Iris pigment epithelial cell (primary cell): ENCODE measurements around the gene BOK.

Experiments used
- DNase-seq: peaks from one replicate; pipeline ENCODE4 v3.0.0-alpha.2; 2011; ENCODE audit warnings: low read depth

BOK gene

DNA sequence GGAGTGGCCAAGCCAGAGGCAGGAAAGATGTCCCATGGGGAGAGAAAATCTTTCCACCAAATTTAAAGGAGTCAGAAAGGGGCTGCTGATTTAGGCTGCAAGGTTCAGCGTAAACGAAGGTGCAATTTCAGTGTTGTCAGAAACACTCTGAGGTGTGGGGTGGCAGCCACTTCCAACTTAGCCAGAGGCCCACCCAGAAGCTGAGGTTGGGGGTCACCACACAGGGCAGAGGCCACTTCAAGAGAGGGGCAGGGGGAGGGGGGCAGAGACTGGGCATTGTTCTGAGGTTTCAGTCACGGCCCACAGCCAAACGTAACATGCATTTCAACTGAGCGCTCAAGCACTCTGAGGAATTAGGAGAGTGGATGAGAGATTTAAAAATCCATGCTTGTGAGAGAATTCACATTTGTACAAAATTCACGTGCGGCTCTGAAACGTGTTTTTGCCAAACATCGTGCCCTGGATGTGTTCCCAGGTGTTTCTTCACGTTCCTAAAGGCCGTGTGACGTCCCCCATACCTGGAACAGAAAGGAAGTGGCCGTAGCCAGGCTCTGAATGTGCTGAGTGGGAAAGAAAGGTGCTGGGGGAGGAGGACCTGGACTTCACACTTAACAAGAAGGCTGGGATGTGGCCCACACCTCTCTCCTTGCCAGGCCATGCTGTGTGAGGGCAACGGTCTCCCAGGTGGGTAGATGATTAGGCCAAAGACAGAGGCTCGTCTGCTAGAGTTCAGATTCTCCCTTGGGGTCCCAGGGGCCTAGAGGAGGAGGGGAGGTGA lies 19.5 kb upstream of the BOK start:
- DNase-seq: no peak

DNA sequence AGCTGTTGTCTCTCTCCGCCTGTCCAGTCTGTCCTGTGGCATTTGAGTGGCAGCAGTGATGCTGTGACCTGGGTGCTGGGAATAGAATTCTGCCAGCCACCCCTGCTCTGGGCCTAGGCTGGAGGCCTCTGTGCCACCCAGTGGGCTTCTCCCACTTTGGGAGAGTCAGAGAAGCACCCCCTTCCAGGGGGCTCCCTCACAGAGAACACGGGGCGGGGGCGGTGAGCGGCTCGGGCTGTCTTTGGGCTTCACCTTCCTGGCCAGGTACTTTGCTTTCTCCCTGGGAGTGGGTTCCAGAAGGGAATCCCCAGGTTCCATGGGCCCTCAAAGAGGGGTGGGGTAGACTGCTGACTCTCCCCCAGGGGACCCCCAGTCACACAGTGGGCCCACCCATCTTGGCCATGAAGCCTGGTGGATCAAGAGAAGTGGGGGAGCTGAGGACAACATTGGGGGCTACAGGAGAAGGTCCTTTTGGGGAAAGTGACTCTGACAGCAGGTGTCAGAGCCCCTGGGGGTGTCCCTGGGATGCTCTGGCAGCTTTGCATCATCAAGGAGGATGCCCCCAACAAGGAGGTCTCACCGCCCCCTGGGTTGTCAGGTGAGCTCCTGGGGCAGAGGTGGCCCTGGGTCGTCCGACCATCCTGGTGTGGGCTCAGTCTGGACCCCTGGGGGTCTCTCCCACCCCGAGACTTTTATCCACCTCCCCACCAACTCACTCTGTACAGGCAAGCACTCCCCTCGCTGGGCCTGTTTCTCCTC lies 18.8 kb upstream of the BOK start:
- DNase-seq: no peak

DNA sequence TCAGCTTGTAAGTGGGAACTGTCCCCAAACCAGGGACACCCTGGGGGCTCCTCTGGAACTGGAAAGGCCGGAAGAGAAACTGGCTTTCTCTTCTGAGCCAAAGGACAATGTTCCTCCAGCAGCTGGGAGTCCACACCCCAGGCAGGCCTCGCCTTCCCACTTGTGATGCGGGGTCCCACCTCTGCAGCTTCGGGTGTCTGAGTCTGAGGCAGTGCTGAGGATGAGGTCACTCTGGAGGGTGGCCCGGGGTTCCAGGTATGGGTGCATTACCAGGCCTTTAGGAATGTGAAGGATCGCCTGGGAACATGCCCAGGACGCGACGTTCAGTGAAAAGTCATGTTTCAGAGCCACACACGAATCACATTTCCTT lies 18.2 kb upstream of the BOK start:
- DNase-seq: no peak

DNA sequence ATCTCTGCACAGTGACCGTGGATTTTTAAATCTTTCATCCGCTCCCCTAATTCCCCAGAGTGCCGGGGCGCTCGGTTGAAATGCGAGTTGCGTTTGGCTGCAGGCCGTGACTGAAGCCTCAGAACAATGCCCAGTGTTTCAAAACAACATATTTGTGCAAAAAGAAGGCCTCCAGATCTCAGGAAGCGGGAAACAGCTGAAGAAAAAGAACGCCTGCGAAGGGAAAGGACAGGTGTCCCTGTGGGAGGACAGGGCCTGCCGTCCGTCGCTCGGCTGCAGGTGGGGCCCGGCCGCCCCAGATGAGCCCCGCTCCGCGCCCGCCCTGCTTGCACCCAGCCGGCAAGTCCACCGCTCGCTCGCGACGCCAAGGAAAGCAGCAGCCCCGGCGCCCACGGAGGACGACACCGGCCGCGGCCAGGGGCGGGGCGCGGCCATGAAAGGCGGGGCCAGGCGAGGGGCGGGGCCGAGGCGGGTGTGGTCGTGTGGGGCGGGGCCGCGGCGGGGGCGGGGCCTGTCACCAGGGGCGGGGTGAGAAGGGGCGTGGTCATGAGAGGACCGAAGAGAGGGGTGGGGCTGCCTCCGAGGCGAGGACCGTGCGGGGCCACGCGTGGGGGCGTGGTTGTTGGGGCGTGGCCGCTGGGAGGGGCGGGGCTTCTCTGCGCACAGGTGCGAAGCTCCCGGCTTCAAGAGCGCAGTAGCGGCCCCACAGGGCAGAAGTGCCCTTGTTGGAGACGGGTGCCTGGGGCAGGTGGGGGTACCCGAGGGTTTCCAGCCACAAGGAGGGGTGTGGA lies 17.6 kb upstream of the BOK start:
- peak; percentile 64 for DNase-seq

DNA sequence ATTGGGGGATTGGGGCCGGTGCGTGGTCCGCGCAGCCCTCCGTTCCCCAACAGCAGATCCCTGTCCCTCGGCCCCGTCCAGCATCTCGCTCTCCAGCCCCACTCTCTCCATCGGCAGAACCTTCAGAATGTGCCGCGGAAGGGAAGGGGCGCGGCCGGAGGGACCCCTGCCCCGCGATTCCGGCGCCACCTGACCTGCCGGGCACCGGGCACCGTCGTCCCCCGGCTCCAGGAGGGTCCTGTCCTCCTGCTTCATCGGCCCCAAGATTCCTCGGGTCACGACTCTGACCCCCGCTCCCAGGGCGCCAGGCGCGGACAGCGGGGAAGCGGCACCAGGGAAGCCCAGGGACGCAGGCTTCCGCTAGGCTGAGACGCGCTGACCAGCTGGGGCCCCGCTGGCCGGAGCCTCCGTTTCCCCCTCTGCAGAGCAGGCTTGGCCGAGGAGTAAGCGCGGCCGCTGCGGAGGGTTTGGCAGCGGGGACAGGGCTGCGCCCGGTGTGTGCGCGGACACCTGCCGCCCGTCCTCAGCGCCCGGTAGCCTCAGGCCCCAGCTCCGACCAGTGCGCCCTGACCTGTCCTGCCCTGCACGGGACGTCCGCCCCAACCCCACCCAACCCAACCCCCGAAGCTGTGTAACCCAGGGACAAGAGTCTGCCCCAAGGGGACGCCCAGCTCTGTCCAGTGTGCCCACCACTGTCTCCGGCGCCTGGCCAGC lies 16.8 kb upstream of the BOK start:
- DNase-seq: no peak

DNA sequence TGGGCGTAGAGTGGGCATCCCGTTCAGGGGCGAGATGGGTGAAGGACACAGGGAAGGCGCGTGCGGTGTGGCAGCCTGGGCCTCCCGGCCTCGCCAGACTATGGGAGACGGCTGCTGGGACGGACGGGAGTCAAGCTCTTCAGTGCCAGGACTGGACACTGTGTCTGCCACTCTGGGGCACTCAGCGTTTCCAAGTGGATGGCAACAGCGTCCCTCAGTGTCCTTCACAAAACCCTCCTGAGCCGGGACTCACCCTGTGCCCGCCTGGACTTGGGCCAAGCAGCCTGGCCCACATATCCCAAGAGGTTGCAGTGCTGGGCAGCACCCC lies 16.3 kb upstream of the BOK start:
- no peak for DNase-seq

DNA sequence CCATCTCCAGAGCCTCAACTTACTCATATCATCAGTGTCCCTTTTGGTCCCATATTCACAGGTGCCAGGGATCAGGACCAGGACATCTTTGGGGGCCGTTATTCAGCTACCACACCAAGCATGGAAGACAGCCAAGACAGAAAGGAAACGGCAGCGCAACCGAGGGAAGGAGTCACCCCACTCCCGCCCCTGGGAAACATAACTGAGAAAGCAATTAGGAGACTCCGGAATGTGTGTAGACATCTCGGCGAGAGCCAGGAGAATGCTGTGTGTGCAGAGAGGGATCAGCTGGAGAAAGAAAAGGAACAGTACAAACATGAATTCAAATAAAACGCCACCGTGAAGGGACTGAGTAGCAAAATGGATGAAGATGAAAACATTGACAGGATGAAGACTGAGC lies 13.4 kb upstream of the BOK start:
- DNase-seq: peak; percentile 76

DNA sequence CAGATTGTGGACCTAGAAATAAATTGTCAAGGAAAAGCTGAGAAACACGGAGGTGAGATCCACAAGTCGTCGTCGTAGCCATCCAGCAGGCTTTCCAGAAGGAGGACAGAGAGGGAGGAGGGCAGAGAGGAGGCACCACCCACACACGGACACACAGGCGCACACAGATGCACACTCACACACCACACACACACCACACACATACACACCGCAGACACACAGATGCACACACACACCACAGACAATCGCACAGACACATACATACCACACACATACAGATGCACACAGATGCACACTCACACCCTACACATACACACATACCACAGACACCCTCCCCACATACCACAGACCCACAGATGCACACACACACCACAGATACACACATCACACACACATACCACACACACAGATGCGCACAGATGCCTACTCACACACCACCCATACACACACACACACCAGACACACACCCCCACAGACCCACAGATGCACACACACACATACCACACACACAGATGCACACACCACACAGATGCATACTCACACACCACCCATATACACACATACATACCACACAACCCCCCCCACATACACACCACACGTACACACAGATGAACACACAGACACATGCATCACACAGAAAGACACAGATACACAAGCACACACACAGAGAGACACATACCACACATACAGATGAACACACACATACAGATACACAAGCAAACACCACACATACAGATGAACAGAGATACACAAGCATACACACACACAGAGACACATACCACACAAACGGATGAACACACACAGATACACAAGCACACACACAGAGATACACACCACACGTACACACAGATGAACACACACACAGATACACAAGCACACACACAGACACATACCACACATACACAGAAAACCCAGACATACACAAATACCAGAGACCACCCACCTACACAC lies 12.7 kb upstream of the BOK start:
- DNase-seq: no peak

DNA sequence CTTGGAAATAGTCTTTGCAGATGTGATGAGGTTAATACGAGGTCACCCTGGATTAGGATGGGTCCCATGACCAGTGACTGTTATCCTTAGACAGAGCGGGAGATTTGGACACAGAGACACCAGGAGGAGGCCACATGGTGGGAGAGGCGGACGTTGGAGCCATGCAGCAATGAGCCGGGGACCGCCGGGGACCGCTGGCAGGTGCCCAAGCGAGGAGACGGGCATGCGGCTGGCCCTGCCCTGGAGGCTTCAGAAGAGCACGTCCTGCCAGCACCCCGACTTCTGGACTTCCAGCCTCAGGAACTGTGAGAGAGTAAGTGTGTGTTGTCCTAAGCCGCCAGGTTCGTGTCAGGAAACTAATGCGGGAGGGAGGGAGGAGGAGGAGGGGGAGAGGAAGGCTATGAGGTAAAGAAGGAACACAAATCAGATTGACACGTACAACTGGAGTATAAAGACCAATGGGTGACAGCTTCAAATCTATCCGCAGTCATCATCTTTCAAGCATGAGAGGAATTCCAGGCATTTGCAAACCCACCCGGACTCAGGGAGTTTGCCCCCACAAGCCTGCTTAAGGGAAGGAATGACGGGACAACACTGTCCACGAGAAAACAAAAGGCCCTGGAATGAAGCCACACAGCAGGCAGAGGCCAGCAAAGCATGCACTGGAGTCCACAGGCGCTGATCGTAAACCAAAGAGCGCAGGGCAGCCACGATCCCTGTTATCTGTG lies 11.6 kb upstream of the BOK start:
- DNase-seq: peak; percentile 92

DNA sequence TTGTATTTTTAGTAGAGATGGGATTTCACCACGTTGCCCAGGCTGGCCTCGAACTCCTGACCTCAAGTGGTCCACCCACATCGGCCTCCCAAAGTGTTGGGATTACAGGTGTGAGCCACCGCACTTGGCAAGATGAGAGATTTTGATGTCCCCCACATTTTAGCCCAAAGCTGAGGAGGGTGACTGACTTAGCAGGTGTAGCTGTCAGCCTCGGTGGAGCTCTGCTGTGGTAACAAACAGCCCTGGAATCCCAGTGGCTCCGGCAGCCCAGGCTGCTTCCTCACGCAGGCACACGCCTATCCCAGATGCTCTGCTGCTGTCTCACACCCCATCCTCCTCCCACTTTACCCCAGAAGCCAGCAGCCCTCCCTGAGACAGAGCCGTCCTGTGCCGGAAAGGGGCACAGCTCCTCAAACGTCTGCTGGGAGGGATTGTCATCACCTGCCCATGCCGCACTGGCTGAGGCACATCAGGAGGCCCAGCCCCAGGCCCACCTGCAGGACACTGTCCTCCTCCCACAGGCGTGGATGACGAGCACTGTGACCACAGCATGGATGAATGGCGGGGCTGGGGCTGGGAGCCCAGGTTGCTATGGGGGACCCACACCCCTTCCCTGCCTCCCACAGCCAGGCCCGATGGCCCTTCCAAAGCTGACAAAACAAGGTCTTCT lies 10.6 kb upstream of the BOK start:
- no peak for DNase-seq

DNA sequence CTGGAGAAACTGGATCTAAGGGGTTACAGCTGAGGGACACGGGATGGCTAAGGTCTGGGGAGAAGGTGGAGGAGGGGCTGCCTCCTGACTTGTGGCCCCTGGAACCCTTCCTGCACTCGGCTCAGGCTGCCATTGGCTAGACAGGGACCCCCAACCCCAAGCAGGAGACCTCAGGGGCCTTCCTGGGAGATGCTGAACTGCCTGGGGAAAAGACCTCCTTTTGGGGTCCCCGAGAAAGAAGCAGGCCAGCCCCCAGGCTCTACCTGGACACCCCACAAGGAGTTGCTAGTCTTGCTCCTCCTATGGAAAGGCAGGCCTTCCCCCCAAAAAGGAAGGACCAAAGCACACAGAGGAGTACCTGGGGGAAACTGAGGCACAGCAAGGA lies 10.1 kb upstream of the BOK start:
- no peak for DNase-seq

DNA sequence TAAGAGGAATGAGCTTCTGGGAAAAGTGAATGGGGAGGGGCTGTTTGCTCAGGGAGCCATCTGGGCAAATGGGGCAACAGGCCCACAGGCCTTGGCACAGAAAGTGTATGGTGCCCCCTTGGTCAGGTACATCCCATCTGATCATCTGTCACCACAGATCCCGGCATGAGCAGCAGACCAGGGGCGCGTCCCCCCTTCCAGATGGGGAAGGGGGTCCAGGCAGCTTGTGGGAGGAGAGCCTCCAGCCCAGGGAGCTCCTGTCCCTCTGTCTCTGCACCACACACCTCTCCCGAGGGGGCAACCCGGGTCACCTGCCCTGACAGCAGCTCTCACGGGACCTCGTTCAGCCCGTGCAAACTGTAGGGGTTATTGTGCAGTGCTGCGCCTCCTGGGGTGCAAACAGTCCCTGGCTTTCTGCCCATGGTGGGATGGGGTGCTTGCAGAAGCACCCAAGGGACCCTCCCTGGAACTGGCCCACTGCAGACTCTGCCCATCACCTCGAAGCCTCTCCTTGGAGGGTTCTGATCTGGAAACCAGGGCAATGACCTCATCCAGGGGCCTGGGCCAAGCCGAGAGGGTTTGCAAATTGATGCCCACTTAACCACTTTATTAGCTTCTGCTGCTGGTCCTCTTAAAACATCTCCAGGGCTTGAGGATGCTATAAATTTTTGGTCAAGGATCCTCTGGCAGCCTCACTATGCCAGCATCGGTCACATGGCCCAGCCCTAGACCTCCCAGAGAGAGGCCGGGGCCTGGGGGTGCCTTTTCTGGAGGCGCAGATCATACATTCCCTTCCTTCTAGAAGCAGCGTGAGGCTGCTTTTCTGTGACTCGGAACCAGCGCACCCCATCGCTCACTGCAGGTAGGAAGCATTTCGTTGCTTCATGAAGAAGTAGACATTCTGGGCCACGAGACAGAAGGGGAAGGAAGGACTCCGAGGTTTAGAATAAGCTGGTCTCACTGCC lies 7.6 kb upstream of the BOK start:
- no peak for DNase-seq

DNA sequence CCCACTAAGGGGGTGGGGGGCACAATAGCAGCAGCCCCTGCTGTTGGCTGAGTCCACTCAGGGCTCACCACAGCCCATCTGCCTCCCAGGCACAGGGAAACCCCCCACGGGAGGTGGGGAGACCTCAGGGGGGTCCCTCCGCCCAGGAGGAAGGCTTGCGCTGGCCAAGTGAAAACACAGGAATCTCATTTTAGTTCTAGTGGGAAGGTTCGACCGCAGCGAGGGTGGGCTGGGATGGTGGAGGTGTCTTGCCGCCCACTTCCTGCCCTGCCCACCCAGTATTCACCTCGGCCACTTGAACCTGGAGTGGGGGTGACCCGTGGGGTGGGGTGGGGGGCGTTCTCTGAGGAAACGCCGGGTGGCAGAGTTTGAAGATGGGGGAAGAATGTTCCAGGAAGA lies 6.9 kb upstream of the BOK start:
- DNase-seq: no peak

DNA sequence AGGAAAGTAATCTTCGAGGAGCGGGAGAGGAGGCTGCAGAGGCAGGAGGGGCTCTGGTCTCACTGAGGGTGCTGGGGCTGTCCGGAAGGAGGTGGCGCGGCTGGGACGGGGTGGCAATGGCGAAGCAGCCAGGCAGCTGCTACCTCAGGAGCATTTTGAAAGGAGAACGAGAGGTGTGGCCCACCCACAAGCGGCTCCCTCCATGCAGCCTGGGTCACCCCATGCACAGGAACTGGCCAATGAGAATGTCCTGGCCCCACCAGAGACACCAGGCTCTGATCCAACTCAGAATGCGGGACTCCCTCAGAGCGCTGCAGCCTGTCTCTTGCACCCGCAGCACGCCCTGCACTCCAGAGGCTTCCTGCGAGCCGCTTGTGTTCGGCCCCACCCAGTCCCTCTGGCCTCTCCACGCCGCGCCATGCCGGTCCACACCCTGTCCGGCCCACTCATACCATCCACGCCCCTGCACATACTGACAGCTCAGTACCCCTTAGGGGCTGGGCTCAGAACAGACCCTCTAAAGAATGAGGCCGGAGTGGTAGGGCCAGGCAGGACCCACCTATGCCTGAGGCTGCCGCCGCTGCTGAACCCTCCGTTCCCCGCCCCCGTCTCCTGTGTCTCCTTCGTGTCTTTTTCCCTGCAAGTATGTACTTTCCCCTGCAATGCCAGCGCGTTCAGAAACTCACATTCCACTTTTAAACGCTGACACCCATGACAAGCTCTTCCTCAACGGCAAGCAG lies 6.4 kb upstream of the BOK start:
- no peak for DNase-seq

DNA sequence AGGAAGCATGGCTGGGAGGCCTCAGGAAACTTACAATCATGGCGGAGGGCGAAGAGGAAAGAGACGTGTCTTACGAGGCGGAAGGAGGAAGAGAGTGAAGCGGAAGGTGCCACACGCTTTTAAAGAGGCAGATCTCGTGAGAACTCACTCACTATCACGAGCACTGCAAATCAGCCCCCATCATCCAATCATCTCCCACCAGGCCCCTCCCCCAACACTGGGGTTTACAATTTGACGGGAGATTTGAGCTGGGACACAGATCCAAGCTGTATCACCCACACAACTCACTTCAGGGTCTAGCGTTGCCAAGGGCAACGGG lies 5.1 kb upstream of the BOK start:
- no peak for DNase-seq

DNA sequence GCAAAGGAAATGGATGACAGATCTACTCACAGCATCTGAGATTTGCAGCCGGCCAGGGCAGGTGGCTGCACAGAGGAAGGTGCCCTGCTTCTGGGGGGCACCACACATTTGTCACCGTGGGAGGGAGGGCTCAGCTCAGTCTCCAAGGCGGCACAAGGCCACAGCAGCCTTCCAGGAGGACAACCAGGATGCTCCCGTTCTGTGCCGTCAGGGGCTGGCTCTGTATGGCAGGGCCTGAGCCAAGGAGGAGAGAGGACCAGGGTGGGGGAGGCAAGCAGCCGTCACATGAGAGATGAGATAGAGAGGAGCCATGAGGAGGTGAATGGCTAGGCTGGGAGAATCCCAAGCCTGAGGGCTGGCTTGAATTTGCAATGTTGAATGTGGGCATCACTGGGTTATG lies 4.6 kb upstream of the BOK start:
- DNase-seq: no peak

DNA sequence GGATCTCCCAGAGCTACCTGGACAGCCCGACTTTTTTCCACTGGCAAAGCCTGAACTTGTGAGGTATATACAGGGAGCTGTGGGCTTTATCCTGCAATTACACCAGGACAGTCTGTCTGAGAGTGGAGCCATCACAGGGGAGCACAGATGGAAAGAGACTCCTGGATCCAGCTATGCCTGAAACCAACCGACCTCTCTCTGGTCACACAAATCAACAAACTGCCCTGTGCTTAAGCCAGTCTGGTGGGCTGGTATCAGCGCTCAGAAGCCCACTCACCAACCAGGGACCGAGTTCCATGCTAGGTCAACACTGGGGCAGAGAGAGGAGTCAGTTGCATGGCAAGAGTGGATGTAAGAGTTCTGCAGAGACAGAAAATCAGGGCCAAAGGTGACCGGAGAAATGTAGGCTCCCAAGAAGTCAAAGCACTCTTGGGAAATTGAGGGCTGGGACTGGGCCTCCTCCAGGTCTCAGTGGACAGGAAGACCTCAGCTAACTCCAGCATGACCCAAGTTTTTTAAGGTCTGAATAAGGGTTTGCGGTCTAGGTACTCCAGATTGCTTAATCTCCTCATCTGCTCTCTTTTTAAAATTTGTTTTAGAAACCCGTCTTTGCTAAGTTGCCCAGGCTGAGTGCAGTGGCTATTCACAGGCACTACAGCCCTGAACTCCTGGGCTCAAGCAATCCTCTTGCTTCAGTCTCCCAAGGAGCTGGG lies 3.8 kb upstream of the BOK start:
- no peak for DNase-seq

DNA sequence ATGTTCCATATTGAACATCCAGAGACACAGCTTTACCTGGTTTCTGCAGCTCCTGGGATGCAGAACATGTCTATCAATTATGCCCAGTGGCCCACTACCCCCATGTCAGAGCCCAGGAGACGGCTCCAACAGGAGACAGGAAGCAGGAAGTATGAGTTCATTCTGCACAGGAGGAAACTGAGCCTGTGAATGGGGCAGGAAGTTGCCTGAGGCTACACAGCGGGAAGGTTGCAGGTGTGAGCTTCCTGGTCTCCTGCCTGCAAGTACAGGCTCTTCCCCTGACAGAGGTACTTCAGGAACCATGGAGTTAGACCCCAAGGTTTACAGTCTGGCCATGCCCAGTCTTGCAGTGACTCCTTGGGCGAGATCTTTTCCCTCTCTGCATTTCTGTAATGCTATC lies 2.8 kb upstream of the BOK start:
- no peak for DNase-seq
